Posterior vena cava (tissue), 2 donors: ENCODE measurements around the gene RPLP1. TPM values are rescaled to one million over a fixed set of nuclear protein-coding genes. Genes with fewer than 3 reads are reported as not detected.

Experiments
- DNase-seq: peaks from one replicate; pipeline ENCODE4 v3.0.0-alpha.2; 2020; ENCODE audit warnings: low spot score
- intact Hi-C, 2 donors: fragments of 100-400 bp; cut with DNase I; formaldehyde crosslinking; loops; one replicate each; pipeline versions ENCODE4 v1.14.1 to v1.14.2; 2022 to 2023
- long read RNA-seq, 2 donors: library from polyadenylated mRNA; unstranded; transcript quantifications; one replicate each; pipeline ENCODE4 v2.0.0, GENCODE V29; 2020 to 2021
- total RNA-seq, 2 donors: library from RNA; stranded (reverse); fragmentation: NEBNext Ultra II Directional; extraction: Animal tissue kit (Norgen Biotek cat#: 25700); gene quantifications; one replicate each; pipeline ENCODE4 v1.2.1, GENCODE V29; 2021
- donor health status: DM: yes; HTN: yes; CAD: no.
- donor health status: DM: yes; HTN: yes; CAD: no.

The RPLP1 gene
- total RNA-seq, result 1,000 to 10,000 TPM; 1,397 to 1,408 TPM
- long read RNA-seq, donor 1, transcript RPLP1-201 (4 exons, 1,197 nt), result major isoform, 197 of 206 reads
- long read RNA-seq, donor 1, partial matches to known transcripts, result 0 of 206 reads
- long read RNA-seq, donor 1, other reads (novel, unspliced or antisense), result 4 of 206 reads
- long read RNA-seq, donor 2, transcript RPLP1-201 (4 exons, 1,197 nt), result major isoform, 416 of 437 reads
- long read RNA-seq, donor 2, partial matches to known transcripts, result 10 of 437 reads
- long read RNA-seq, donor 2, other reads (novel, unspliced or antisense), result 2 of 437 reads

GRCh38 chr15:69452692-69453521 is at the start of gene RPLP1:
RPLP1 (plus strand) TSS chr15:69452818; CDS start chr15:69452949, 131 bp downstream.
- intact Hi-C loops, result no loop called here
- peak; percentile 99 for DNase-seq

GRCh38 chr15:69403594-69403993 is 49.0 kb upstream of the RPLP1 start:
- no peak for DNase-seq

GRCh38 chr15:69405110-69405509 is 47.5 kb upstream of the RPLP1 start:
- intact Hi-C loops, result no loop called here
- no peak for DNase-seq

More at GRCh38 chr15:69403594-69403993, 49.0 kb upstream of the RPLP1 start:
- intact Hi-C loops, result no loop called here

GRCh38 chr15:69407719-69408400 is 44.8 kb upstream of the RPLP1 start:
- intact Hi-C loops, result no loop called here
- DNase-seq, result no peak

GRCh38 chr15:69408841-69409240 is 43.8 kb upstream of the RPLP1 start:
- DNase-seq, result no peak
- intact Hi-C loops, result no loop called here

GRCh38 chr15:69410248-69410874 is 42.3 kb upstream of the RPLP1 start:
- DNase-seq, result no peak
- intact Hi-C loops, result no loop called here

- intact Hi-C loops, result no loop called here
- DNase-seq, result no peak
Measured at GRCh38 chr15:69412274-69412673, 40.3 kb upstream of the RPLP1 start.

- intact Hi-C loops, result no loop called here
- DNase-seq, result no peak
Measured at GRCh38 chr15:69412701-69413100, 39.9 kb upstream of the RPLP1 start.

- DNase-seq, result peak; percentile 96
- intact Hi-C loops, result no loop called here
Measured at GRCh38 chr15:69413822-69414700, 38.6 kb upstream of the RPLP1 start, which contains the start of gene KIF23. KIF23 (plus strand) TSS chr15:69414349; CDS start chr15:69414466, 117 bp downstream.

GRCh38 chr15:69414701-69415167 is 37.9 kb upstream of the RPLP1 start:
- intact Hi-C loops, result no loop called here

GRCh38 chr15:69415381-69415780 is 37.2 kb upstream of the RPLP1 start:
- DNase-seq, result no peak
- intact Hi-C loops, result no loop called here

More at GRCh38 chr15:69414701-69415167, 37.9 kb upstream of the RPLP1 start:
- peak; percentile 83 for DNase-seq

GRCh38 chr15:69417581-69417980 is 35.0 kb upstream of the RPLP1 start:
- intact Hi-C loops, result no loop called here
- DNase-seq, result no peak

GRCh38 chr15:69421498-69421897 is 31.1 kb upstream of the RPLP1 start:
- intact Hi-C loops, result no loop called here
- no peak for DNase-seq

- intact Hi-C loops, result no loop called here
- no peak for DNase-seq
Measured at GRCh38 chr15:69422336-69422895, 30.2 kb upstream of the RPLP1 start.

- intact Hi-C loops, result no loop called here
- DNase-seq, result no peak
Measured at GRCh38 chr15:69424001-69424400, 28.6 kb upstream of the RPLP1 start.

- intact Hi-C loops, result no loop called here
Measured at GRCh38 chr15:69424748-69425413, 27.7 kb upstream of the RPLP1 start.

GRCh38 chr15:69433831-69434230 is 18.8 kb upstream of the RPLP1 start:
- intact Hi-C loops, result no loop called here
- no peak for DNase-seq

More at GRCh38 chr15:69424748-69425413, 27.7 kb upstream of the RPLP1 start:
- no peak for DNase-seq

GRCh38 chr15:69434238-69434637 is 18.4 kb upstream of the RPLP1 start:
- no peak for DNase-seq
- intact Hi-C loops, result no loop called here
